LNCAP (cell line): Measurements from ENCODE around the gene GLI2.

Experiments used
- CTCF ChIP-seq: fragments of 450-650 bp; IDR thresholded peaks from 2 replicates; pipeline ENCODE4 v1.5.1; 2017; ENCODE audit warnings: mild to moderate bottlenecking

Gene GLI2

GRCh38 chr2:120739438-120740090 is 3.9 kb downstream of the GLI2 start:
- TF ChIP-seq CTCF: no peak

GRCh38 chr2:120740375-120740764 is 4.7 kb downstream of the GLI2 start:
- TF ChIP-seq CTCF: no peak

GRCh38 chr2:120740765-120741524 is 5.3 kb downstream of the GLI2 start:
- no peak for TF ChIP-seq CTCF

GRCh38 chr2:120741571-120742561 is 6.2 kb downstream of the GLI2 start:
- TF ChIP-seq CTCF: no peak

DNA sequence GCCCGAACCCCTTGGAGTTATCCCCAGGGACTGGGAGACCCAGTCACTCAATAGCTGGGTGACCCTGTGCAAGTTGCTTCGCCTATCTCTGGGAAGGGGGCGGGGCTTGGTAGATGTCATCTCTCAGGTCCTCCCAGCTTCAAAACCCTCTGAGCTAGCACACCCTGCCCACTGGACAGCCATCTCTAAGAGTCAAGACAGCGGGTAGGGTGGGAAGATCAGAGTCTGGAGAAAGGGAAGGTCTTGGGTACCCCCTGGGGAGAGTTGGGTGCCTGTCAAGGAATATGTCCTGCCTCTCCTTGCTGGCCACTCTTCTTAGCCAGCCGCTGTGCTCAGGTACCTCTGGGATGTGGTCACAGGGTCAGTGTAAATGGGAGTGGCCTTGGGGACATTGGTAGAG is 8.0 kb downstream of the GLI2 start:
- no peak for TF ChIP-seq CTCF

GRCh38 chr2:120744817-120745216 is 9.1 kb downstream of the GLI2 start:
- no peak for TF ChIP-seq CTCF

GRCh38 chr2:120745420-120746111 is 9.9 kb downstream of the GLI2 start:
- no peak for TF ChIP-seq CTCF
